8988T (cell line): ENCODE data around the gene OSTF1.

Experiments
- DNase-seq: peaks from one replicate; pipeline ENCODE4 v3.0.0; 2011

Gene OSTF1

DNA sequence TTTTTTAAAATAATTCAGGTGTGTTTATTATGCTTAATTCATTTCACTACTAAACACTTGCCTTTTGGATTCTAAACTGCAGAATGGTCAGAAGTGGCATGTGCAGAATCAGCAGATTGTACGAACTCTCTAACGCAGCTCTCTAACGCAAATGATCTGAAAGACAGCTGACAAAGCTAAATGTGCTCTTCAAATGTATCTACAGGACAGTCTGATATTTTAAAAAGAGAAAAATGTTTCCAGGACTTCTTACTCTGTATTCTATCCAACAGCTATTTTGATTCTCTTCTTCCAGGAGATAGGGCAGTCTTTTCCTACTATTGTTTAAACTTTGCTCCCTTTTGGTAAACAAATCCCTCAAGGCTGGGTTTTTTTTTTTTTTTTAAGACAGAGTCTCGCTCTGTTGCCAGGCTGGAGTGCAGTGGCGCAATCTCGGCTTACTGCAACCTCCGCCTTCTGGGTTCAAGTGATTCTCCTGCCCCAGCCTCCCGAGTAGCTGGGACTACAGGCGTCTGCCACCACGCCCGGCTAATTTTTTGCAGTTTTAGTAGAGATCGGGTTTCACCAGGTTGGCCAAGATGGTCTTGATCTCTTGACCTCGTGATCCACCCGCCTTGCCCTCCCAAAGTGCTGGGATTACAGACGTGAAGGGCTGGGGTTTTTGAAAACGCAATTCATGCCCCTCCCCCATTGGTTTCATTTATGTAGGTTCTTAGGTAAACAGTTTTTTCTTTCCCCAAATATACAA, 1.6 kb upstream of the OSTF1 start:
- DNase-seq: no peak

DNA sequence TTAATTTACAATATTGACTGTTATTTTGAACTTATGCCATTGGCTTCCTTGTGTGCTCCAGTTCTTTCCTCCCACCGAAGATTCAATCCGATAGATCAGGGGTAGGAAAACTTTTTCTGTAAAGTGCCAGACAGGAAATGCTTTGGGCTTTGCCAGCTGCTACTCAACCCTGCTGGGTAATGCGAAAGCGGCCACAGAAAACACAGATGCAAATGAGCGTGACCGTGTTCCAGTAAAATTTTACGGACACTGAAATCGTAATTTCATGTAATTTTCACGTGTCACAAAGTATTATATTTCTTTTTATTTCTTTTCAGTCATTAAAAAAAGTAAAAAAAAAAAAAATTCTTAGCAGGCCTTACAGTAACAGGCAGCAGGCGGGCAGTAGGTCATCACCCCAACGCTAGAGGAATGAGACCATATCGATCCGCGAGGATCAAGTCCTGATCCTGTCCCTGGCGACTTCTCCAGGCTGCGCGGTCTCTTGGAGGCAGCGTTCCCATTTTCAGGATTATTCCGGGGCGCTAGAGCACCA, 958 bp upstream of the OSTF1 start:
- no peak for DNase-seq

DNA sequence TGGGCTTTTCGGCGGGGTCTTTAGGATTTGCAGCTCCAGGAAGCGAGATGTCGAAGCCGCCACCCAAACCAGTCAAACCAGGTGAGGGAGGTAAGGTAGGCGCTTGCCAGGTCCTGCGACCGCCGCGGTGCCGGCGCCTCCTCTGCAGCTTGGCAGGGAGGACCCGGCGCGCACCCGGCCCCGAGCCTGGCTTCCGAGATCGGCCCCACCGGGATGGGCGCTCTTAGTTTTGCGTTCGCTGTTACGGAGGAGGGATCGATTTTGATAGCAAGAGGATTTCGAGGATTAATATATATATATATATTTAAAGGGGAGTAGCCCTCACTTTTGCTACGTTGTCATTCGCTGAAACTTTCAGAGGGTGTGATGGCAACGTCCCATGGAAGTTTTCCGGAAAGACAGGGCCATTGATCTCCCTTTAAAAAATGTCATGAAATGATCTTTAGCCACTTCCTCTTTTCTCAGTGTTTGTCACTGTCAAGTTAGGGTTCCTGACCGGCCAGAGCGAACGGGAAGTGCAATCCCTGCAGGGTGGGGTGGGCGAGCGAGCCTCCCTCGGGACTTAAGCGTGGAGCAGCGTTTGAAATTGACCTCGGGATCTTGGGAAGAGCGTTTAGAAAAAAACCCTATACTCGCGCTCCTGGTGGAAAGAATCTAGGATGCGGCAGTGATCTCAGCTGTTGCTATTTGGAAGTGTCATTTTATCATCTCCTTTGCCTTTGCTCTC, 495 bp downstream of the OSTF1 start:
- DNase-seq: no peak

DNA sequence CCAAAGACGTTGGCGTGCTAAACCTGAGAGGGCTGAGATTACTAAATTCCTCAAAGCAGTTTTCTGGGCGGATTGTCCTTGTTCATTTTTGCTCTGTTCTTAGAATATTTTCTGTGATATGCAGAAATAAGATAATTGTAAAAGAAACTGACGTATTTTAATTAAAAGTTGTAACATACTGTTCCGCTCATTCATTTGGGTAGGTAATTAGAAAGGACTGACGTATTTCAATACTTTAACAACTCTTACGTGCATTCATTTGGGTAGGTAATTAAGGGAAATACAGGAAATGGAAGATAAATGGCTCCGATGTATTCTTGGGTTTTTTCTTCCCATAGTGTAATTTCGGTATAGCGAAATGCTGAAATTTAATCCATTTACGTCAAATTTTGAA, 1.1 kb downstream of the OSTF1 start:
- DNase-seq: no peak

DNA sequence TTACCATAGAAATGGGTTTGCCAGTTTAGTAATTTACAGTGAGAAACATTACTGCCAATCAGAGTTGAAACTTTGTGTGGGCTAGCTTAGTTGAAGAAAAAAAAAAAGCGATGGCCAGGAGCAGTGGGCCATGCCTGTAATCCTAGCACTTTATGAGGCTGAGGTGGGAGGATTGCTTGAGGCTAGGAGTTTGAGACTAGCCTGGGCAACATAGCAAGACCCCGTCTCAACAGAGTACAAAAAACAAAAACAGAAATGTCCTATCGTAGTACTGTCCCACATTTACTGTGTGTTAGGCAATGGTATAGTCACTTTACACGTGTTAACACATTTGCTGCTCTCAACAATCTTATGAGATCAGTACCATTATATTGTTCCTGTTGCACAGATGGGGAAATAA, 2.3 kb downstream of the OSTF1 start:
- no peak for DNase-seq

DNA sequence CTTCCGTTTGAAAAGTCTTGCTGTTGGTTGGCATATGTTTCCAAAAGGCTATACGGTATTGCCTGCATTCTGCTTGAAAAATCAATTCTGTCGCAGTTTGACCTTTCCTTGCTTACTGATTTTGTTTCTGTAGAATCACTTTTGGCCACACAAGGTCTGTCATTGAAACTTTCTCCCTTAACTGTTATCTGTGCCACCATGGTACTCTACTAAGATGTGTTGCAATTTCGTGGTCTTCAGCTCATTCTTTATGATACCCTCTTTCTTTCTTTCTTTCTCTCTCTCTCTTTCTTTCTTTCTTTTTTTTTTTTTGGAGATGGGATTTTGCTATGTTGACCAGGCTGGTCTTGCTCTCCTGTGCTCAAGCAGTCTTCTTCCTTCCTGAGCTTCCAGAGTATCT, 4.5 kb downstream of the OSTF1 start:
- DNase-seq: no peak

DNA sequence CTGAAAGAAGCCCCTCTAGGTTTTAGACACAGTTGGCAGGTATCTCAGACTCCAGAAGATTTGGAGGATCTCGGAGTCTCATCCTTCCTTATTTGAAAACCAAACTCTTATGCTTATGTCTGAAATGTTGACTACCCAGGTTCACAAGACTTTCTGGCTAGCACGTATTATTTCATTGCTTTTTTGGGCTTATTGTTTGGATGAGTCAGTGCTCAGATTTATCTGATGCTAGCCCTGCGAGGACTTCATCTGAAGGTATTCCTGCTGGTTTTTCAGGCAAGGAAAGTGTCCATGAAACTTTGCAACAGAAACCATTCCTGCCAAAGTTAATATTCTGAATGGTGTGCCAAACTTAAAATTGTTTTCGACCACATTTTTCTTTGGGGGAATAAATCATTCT, 8.5 kb downstream of the OSTF1 start:
- DNase-seq: no peak

DNA sequence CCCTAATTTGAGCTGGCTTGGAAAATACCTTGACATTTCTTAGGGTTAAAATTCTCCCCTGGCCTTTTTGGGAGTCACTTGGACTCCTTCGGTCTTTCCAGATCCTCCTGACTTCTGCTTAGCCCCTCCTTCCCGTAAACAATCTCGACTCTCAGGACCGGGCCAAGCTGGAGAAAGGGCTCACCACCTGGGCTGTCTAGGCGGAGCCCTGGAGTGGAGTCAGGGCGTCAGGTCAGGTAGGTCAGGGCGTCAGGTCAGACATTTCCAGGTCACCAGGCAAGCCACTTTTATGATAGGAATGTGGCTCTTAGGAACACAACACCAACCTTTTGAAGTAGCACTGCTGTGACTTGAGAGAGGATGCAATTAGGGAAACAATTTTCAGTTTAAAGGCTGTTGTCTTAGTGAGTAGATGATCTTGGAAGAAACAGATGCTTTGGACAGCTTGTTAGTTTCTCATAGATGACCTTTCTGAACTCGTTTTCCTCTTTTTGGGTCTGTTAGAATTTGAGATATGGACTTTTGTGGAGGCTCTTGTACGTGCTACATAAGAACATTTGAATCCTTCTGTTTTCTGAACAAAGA, 12.8 kb downstream of the OSTF1 start:
- DNase-seq: no peak

DNA sequence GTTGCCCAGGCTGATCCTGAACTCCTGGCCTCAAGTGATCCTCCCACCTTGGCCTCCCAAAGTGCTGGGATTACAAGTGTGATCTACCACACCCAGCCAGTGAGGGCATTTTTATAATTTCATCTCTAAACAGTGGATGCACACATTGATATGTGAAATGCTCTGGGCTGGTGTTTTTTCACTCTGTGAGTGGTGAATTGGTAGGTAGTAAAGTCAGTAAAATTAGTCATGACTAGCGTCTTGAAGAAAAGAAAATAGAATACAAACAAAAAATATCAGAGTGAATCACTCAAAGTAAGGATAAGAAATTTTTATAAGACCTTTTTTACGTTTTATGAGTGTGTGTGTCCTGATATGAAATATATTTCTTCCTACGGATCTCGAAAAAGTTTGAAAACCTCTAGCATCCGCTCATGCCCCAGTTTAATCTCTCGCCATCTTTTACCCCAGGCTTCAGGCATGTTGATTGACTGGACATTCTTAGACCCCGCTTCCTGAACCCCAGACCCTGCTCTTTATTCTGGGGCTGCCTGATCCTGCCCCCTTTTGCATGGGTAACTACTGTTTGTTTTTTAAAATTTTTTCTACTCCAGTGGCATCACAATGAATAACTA, 14.0 kb downstream of the OSTF1 start:
- no peak for DNase-seq

DNA sequence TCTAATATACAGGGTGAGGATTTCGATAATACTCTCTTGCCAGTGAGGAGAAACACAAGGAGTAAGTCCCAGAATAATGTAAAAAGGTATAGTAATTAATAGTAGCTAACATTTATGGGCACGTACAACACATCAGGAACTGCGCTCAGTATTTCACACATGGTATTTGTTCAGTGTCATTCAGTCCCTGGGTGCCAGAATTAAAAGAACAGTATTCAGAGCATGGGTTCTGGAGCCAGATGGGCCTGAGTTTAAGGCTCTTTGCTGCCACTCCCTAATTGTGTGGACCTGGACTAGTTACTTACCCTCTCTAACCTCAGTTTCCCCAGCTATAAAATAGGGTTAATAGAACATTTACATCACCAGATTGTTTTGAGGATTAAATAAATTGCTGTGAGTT, 16.3 kb downstream of the OSTF1 start:
- DNase-seq: no peak

DNA sequence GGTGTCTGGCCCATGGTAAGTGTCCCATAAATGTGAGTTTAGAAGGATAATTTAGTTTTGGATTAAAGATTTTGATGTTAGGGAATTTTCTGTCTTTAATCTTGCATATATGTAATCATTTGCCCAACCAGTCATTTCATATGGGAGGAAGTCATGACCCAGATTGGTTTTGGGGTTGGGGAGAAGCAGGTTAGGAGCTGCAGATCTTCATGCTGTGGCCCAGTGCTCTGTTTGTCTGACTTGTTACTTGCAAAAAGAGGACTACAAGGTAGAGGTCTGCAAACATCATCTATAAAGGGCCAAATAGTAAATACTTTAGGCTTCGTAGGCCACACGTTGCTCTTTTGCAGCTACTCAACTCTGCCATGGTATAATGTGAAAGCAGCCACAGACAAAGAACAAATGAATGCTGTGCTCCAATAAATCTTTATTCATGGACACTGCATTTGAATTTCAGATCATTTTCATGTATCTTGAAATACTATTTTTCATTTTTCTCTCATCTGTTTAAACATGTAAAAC, 16.8 kb downstream of the OSTF1 start:
- DNase-seq: no peak

DNA sequence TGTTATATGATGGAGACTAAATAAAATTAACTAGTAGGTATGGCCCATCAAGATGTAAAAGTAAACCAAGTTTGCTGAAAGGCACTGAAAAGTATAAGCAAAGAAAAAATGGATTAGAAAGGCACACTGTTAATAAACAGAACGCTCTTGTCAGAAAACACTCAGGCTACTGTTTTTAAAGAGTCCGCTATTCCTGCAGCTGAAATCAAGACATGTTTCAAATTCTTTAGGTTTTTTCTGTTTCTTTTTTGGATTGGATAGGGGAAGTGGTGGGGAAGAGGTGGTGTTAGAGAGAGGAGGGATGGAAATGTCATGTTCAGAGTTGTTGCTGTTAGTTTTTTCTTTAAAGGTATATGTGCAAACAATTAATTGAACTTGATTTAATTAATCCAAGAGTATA, 17.5 kb downstream of the OSTF1 start:
- DNase-seq: no peak

DNA sequence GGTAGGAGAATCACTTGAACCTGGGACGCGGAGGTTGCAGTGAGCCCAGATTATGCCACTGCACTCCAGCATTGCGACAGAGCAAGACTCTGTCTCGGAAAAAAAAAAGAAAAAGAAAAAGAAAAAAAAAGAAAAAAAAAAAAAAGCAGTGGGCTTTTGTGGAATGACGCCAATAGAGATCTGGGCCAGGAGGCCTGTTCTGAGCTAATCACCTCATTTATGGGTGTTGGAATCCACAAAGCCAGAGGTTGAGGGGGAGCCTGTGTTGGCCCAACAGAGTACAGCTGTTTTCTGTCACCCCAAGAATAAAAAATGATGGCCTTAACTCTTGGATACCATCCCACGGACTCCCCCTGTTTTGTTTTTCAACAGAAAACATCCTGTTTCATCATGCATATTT, 18.5 kb downstream of the OSTF1 start:
- DNase-seq: no peak

DNA sequence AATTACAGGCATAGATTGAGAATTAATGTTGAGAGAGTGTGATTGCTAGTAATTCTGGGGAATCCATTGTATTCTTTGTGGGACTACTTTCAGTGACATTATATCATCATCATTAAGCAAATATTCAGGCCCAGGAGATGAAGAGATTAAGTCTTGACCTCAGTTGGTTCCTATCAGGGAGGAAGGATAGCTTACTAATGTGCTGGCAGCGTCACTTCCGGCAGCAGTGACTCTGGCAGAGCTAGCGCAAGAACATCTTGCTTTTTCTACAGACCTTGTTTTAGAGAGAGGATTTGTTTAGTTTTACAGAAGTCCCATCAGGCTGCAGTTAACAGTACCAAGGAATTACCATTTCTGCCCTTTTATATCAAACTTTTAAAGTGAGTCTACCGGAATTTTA, 20.3 kb downstream of the OSTF1 start:
- peak; percentile 26 for DNase-seq

DNA sequence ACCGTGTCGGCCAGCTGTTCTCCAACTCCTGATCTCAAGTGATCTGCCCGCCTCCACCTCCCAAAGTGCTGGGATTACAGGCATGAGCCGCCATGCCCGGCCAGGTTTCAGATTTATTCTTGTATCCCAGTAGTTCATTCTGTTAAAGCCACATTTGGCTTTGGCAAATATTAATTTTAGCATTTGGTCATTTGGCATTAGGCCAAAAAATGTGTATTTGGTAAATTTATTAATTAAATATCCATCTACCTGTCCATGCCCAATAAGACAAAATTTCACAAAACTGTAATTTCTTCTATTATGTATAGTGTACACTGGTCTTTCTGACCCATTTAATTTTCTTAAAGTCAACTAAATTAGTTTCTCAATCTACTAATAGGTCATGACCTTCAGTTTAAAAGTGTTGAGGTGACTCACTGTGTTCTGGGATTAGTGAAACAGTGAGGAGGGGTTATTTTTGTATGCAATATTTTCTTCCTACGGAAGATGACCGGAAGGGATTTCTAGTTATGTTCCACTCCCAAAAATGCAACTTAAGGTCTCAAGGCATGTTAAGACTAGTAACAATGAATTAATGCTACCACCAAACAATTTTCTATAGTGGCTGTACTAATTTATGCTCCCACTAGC, 21.0 kb downstream of the OSTF1 start:
- no peak for DNase-seq

DNA sequence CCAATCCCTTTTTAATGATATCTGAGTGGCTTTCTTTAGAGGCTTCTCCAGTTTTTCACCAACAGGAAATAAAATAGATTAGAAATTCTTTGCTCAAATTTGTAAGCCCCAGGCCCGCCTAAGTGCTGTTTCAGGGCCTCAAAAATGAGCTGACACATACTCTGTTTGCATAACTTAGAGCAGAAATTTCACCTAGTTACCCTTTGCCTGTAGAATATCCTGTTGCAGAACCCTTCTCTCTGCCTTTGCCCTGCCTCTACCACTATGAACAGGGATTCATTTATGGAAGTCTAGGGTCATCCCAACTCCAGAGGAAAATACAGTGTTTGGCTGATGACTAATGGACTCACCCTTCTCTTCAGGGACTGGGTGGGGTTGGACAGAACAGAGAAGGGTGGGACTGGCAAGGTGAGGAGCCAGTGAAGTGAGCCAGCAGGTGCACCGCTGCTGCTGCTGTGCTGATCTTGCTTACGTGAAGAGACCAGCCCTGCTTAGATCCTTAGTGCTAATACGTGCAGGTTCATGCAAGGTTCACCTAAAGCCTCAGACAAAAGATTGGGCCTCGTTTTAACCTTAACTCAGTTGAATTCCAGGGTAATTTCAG, 22.8 kb downstream of the OSTF1 start:
- no peak for DNase-seq

DNA sequence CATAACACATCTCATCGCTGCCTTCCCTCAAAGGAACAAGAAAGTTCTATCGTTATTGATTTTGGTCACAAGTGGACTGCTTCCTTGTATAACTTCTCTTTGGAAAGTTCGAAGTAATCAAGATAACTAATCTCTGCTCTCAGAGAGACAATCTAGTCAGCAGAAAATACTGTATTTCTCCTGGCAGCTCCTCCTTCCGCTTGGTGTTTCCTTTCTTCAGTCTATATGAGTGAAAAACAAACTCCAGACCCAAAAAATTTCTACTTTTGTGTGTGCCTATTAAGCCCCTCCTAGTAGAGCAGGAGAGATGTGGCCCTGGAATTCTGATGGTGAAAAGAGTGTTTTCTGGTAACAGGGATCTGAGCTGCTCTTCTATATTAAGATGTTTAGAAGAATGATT, 24.5 kb downstream of the OSTF1 start:
- DNase-seq: no peak

DNA sequence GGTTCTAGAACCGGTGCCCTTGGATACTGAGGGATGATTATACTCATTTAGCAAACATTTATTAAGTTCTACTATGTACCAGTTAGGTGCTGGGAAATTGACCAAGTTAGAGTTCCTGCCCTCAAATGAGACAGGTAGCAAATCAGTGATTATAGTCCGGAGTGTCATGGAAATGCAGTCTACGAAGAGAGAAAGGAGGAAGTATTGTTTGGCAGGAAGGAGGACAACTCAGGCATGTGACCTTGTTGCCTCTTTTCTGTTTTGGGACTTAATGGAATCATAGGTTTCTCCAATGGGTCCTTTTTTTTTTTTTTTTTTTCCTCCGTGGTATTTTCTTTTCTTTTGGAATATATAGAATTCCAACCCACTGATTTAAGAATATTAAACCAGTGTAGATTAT, 28.0 kb downstream of the OSTF1 start:
- no peak for DNase-seq

DNA sequence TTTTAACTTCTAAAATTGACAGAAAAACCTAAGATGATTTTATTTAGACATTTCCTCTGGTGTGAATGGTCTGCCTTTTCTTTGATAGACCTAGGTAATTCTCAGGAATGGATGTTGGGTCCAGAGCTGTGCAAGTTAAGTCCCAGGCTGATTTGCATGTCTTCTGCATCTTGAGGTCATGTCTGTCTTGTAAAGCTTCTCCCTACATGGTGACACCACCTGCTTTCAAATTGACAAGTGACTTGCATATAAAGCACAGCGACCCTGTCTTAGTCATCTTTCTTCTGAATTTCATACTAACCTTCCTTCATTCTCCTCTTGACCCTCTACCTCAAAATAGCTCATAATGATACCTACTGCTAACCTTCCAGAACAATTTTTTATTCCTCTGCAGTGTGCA, 29.2 kb downstream of the OSTF1 start:
- DNase-seq: no peak

DNA sequence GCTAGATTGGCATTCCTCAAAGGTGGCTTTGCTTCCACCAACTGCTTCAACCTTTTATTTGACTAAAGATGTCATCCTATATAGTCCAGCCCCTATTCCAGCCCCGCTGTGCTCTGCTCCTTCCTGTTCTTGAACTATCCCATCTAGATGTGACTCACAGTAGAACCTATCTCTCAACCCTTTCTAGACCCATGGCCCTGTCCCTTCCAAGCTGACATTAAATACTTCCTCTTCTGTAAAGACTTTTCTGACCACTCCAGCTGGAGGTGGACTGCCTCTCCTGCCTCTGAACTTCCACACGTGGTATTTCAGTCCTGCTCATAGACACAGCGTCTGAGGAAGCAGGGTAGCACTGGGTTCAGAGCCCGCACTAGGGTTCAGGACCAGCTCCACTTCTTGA, 32.4 kb downstream of the OSTF1 start:
- DNase-seq: no peak

DNA sequence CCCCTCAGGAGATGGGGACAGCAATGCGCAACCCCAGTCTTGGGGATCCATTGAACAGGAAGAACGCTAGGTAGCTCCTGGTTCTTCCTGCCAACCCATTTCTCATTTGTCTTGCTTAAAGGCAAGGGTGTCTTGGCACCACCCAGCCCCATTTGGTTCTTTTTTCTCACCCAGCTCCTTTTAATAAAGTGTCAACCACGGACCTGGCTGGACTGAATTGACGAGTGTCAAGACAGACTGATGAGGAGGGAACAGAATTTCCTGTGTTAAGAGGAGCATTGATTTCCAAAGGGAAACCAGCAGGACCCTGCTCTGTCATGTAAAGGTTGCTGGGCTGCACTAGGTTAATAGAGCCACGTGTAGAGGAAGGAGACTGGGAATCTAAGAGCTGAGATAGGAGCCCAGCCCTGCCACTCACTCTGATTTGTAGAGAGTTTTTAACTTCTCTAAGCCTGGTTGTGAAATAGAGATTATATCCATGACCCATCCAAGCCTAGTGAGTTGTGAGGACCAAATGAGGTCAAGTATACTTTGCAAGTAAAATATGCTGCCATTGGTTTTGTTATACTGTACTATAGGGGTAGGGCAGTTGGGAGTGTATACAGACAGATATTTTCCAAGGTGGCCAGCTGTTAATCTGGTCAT, 33.7 kb downstream of the OSTF1 start:
- DNase-seq: no peak

DNA sequence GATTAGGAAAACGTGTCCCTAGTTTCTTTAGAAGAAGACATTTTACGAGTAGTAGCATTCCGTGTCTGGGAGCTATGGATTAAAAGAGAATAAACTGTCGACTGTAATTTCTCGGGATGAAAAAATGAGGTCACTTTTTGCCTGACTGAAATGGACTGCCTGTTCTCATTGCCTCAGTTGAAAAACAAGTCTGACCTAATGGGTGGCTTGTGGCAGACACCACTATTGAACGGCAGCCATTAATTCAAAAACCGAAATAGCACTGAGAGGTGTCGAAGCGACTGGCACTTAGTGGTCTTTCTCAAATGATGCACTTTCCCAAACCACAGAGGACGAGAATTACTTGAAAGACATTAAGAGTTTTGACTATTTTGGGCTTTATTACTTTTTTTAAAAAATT, 35.4 kb downstream of the OSTF1 start:
- DNase-seq: no peak
